HG03039 (cell line): ENCODE data around the gene GANAB.

Experiments used
- ATAC-seq: cut with Tn5 transposase; IDR thresholded peaks from one replicate; pipeline ENCODE4 v1.9.1; 2021; ENCODE audit warnings: mild to moderate bottlenecking, moderate library complexity; ENCODE audit not compliant: unreplicated experiment

The GANAB gene

GRCh38 chr11:62577046-62577714, 69.2 kb downstream of the GANAB start:
- no peak for ATAC-seq

GRCh38 chr11:62575837-62576236, 70.6 kb downstream of the GANAB start:
- ATAC-seq: no peak

GRCh38 chr11:62575156-62575555, 71.3 kb downstream of the GANAB start:
- no peak for ATAC-seq
